Testis (tissue), 3 donors: ENCODE data around the gene SLC7A6. TPM values are rescaled to one million over a fixed set of nuclear protein-coding genes. Genes with fewer than 3 reads are reported as not detected.

Source experiments
- DNase-seq: peaks from one replicate; pipeline ENCODE4 v3.0.0-alpha.2; 2019
- H3K27ac ChIP-seq, 2 donors: fragments of 200-600 bp; sonication (generic); one replicate each; pipeline ENCODE4 v1.5.1; 2019
- H3K27me3 ChIP-seq: fragments of 200-600 bp; sonication (generic); one replicate; pipeline ENCODE4 v1.5.1; 2019
- H3K36me3 ChIP-seq: fragments of 200-600 bp; sonication (generic); one replicate; pipeline ENCODE4 v1.5.1; 2017; ENCODE audit warnings: low read depth; ENCODE audit errors: missing control alignments
- H3K4me1 ChIP-seq: fragments of 200-600 bp; sonication (generic); one replicate; pipeline ENCODE4 v1.5.1; 2019
- H3K4me3 ChIP-seq, 2 donors: fragments of 200-600 bp; sonication (generic); one replicate each; pipeline ENCODE4 v1.5.1; 2017 to 2019
- H3K9me3 ChIP-seq: fragments of 200-600 bp; sonication (generic); one replicate; pipeline ENCODE4 v1.5.1; 2017
- POLR2A ChIP-seq: fragments of 450-650 bp; IDR thresholded peaks from one replicate; pipeline ENCODE4 v1.6.1; 2017; ENCODE audit warnings: antibody characterized with exemption, mild to moderate bottlenecking, moderate library complexity
- WGBS, 2 donors: methylation state at CpG; one replicate each; pipeline ENCODE4 v1.1.5; 2018; 5-methylcytosine and 5-hydroxymethylcytosine counted together
- intact Hi-C: fragments of 100-400 bp; cut with DNase I; formaldehyde crosslinking; loops from one replicate; pipeline ENCODE4 v1.15.1; 2023; ENCODE audit warnings: low total_unique reads
- polyA plus RNA-seq: library from polyadenylated mRNA; stranded (reverse); fragments of 350-450 nt; fragmentation: Illumina TruSeq; extraction: RNeasy Lipid Tissue Mini Kit (QIAGEN cat#74804); gene quantifications from one replicate; pipeline ENCODE4 v1.2.3, GENCODE V29; 2014; ENCODE audit warnings: low read depth, low replicate concordance; ENCODE audit not compliant: insufficient read depth
- total RNA-seq, 2 donors: library from RNA; depleted of rRNA; stranded (reverse); fragments of >200 nt; gene quantifications; one replicate each; pipeline ENCODE4 v1.2.3, GENCODE V29; 2016
- TF ChIP-seq, protein P1 (sequence below), 3 experiments: fragments of 450-650 bp in 2 of 3; fragments of 200-600 bp in 1 of 3; sonication (generic) in 1 of 3; IDR thresholded peaks; one replicate each; pipeline ENCODE4 v1.5.1; 2016 to 2019; ENCODE audit warnings: antibody characterized with exemption in 3 of 3, mild to moderate bottlenecking in 2 of 3, moderate library complexity in 1 of 3

Gene SLC7A6
- total and polyA plus RNA-seq, 3 donors from 2014 or later = 28.6 to 48.6 (median 42.2) TPM

DNA sequence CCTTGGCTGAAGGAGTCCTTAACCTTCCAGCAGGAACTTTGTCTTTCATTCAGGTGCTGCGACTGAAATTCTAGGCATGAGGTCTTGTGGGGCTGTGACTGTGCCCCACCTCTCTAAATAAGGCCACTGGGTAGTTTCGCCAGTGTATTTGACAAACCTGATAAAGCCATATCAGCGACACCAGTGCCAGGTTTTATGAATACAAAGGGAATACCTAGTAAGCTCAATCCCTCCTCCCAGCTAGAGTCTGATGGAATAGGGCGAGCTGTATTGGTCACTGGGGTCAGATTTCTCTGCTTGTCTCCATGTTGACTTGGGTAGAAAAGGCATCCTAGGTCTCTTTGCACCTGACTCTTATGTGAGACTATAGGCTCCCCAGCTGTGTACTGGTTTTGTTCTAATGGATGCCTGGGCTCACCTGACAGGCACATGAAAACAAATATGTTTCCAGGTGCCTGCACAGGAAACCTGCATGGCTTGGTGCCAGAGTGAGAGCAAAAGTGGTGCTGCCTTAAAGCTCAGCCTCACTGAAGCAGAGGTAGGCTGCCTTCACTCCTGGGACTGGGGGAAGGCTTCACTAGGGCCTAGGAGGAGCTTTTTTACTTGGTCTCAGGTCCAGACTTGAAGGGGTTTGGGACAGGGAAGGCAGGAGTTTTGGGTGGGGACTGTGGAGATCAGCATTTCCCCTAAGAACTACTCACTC lies 8.3 kb downstream of the SLC7A6 start:
- DNase-seq = no peak
- no peaks in the 10 kb centered on the region for H3K27me3 ChIP-seq
- no peaks in the 10 kb centered on the region for H3K36me3 ChIP-seq
- peaks cover 49% of the 10 kb centered on the region for H3K4me1 ChIP-seq
- peak overlapping the region; percentile 55 to 64 for H3K27ac ChIP-seq
- intact Hi-C loops = no loop called here
- H3K9me3 ChIP-seq = no peaks in the 10 kb centered on the region
- no peak for TF ChIP-seq POLR2A
- TF ChIP-seq, protein P1, sequence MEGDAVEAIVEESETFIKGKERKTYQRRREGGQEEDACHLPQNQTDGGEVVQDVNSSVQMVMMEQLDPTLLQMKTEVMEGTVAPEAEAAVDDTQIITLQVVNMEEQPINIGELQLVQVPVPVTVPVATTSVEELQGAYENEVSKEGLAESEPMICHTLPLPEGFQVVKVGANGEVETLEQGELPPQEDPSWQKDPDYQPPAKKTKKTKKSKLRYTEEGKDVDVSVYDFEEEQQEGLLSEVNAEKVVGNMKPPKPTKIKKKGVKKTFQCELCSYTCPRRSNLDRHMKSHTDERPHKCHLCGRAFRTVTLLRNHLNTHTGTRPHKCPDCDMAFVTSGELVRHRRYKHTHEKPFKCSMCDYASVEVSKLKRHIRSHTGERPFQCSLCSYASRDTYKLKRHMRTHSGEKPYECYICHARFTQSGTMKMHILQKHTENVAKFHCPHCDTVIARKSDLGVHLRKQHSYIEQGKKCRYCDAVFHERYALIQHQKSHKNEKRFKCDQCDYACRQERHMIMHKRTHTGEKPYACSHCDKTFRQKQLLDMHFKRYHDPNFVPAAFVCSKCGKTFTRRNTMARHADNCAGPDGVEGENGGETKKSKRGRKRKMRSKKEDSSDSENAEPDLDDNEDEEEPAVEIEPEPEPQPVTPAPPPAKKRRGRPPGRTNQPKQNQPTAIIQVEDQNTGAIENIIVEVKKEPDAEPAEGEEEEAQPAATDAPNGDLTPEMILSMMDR (IDR thresholded peaks at IDR 0.05) = no peak
- WGBS, 2 donors = 65 to 96% methylated on average over 4 of the region's 4 CpGs
- H3K4me3 ChIP-seq = no peak overlapping the region

DNA sequence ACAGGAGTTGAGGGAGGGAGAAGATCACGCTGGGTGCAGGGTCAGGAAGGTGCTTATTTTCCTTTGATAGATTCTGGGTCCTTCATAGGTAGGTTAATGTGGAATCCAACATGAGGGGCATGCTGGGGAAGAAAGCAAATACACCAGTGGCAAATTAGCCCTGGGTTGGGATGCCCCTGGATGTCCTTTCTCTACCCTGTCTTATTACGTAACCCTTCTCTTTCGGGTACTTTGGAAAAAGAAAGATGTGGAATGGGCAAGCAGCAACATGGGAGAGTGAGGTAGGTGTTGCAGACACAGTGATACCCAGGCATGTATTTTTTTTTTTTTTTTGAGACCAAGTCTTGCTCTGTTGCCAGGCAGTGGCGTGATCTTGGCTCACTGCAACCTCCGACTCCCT lies 9.1 kb downstream of the SLC7A6 start:
- H3K4me1 ChIP-seq = peaks cover 43% of the 10 kb centered on the region
- no peaks in the 10 kb centered on the region for H3K9me3 ChIP-seq
- intact Hi-C loops = no loop called here
- H3K27me3 ChIP-seq = no peaks in the 10 kb centered on the region
- DNase-seq = no peak
- H3K36me3 ChIP-seq = no peaks in the 10 kb centered on the region
- 89 to 91% methylated on average over 5 of the region's 5 CpGs for WGBS, 2 donors
- TF ChIP-seq POLR2A = no peak
- TF ChIP-seq, protein P1 (IDR thresholded peaks at IDR 0.05) = no peak
- H3K27ac ChIP-seq = peak overlapping the region in 1 of 2 donors; percentile 64
- no peak overlapping the region for H3K4me3 ChIP-seq

DNA sequence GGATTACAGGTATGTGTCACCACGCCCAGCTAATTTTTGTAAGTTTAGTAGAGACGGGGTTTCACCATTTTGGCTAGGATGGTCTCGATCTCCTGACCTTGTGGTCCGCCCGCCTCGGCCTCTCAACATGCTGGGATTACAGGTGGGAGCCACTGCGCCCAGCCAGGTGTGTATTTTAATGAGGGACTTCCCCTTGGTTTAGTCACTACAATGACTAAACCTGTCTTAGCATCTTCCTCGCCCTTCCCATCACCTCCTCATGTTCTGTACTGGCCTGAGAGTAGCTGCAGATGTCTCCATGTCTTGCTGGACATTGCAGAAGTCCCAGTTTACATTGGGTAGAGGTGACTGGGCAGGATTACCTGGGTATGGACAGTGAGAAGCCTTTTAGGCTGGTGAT lies 9.6 kb downstream of the SLC7A6 start:
- peaks cover 43% of the 10 kb centered on the region for H3K4me1 ChIP-seq
- DNase-seq = no peak
- no peak overlapping the region for H3K4me3 ChIP-seq
- H3K27me3 ChIP-seq = no peaks in the 10 kb centered on the region
- TF ChIP-seq POLR2A = no peak
- TF ChIP-seq, protein P1 (IDR thresholded peaks at IDR 0.05) = no peak
- WGBS, 2 donors = 92 to 96% methylated on average over 7 to 8 of the region's 8 CpGs
- intact Hi-C loops = no loop called here
- H3K27ac ChIP-seq = no peak overlapping the region
- no peaks in the 10 kb centered on the region for H3K9me3 ChIP-seq
- no peaks in the 10 kb centered on the region for H3K36me3 ChIP-seq

DNA sequence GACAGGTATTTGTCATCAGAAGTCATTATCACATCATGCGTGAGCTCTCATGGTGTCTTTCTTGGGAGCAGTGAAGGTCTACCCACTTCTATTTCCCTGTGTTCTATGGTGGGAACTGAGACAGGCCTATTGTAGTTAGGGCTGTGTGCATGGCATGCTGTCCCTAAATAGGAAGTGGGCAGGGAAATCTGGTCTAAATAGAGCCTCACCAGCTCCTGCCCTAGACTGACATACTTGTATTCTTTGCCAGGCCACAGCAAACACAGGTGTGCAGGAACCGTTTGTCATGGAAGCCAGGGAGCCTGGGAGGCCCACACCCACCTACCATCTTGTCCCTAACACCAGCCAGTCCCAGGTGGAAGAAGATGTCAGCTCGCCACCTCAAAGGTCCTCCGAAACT lies 10.1 kb downstream of the SLC7A6 start:
- TF ChIP-seq POLR2A = no peak
- TF ChIP-seq, protein P1 (IDR thresholded peaks at IDR 0.05) = no peak
- Histone ChIP-seq H3K27ac (no peak overlapping the region), H3K27me3 (no peaks in the 10 kb centered on the region), H3K9me3 (no peaks in the 10 kb centered on the region), H3K4me1 (peaks cover 41% of the 10 kb centered on the region), H3K36me3 (no peaks in the 10 kb centered on the region), H3K4me3 (no peak overlapping the region)
- intact Hi-C loops = no loop called here
- DNase-seq = no peak
- 90% methylated on average over 1 to 4 of the region's 4 CpGs for WGBS, 2 donors
